PC-9 (cell line): ENCODE data around the gene CCDC170. TPM values are rescaled to one million over a fixed set of nuclear protein-coding genes. Genes with fewer than 3 reads are reported as not detected.

Experiments
- BruUV-seq: library from RNA; stranded (reverse); fragments of 400-500 nt; replicated peaks from 2 replicates; lab custom pipeline; 2021; lab: Mats Ljungman, UMichigan
- CTCF ChIA-PET: fragments of 300-600 bp; sonication (Branson Sonifier 250); formaldehyde crosslinking; loops from one replicate; lab custom pipeline; 2022; ENCODE audit warnings: antibody characterized with exemption; lab: Charles Lee
- POLR2A ChIA-PET: fragments of 300-600 bp; sonication (Branson Sonifier 250); formaldehyde crosslinking; loops from one replicate; lab custom pipeline; 2022; ENCODE audit warnings: antibody characterized with exemption; ENCODE audit not compliant: unreplicated experiment; lab: Charles Lee
- DNase-seq, 2 experiments: peaks; one replicate each; pipeline versions ENCODE4 v3.0.0 to v3.0.0-alpha.2; 2015 to 2022; ENCODE audit warnings: mixed read lengths in 1 of 2
- H2AFZ ChIP-seq: fragments of 200-600 bp; sonication (generic); 2 replicates; pipeline ENCODE4 v1.8.1; 2017; ENCODE audit warnings: antibody characterized with exemption
- H3F3A ChIP-seq: fragments of 200-600 bp; sonication (generic); 2 replicates; pipeline ENCODE4 v1.8.1; 2017; ENCODE audit warnings: antibody characterized with exemption, mild to moderate bottlenecking, low read depth; ENCODE audit not compliant: insufficient read depth
- H3K27ac ChIP-seq: fragments of 200-600 bp; sonication (generic); 2 replicates; pipeline ENCODE4 v1.6.1; 2016; ENCODE audit warnings: mixed run types
- H3K27me3 ChIP-seq: fragments of 200-600 bp; sonication (generic); 2 replicates; pipeline ENCODE4 v1.6.1; 2016; ENCODE audit warnings: low read depth, mixed run types; ENCODE audit not compliant: insufficient read depth
- H3K36me3 ChIP-seq: fragments of 200-600 bp; sonication (generic); 2 replicates; pipeline ENCODE4 v1.6.1; 2016; ENCODE audit warnings: low read depth, mixed run types
- H3K4me1 ChIP-seq: fragments of 200-600 bp; sonication (generic); replicated peaks from 2 replicates; pipeline ENCODE4 v1.6.1; 2016; ENCODE audit warnings: mixed run types; ENCODE audit not compliant: insufficient read depth
- H3K4me2 ChIP-seq: fragments of 200-600 bp; sonication (generic); 2 replicates; pipeline ENCODE4 v1.6.1; 2017; ENCODE audit warnings: mixed run types
- H3K4me3 ChIP-seq: fragments of 200-600 bp; sonication (generic); 2 replicates; pipeline ENCODE4 v1.6.1; 2016; ENCODE audit warnings: mixed run types
- H3K79me2 ChIP-seq: fragments of 200-600 bp; sonication (generic); 2 replicates; pipeline ENCODE4 v1.6.1; 2017; ENCODE audit warnings: low read depth, mixed run types
- H3K9me2 ChIP-seq: fragments of 200-600 bp; sonication (generic); 2 replicates; pipeline ENCODE4 v1.8.1; 2017; ENCODE audit warnings: mild to moderate bottlenecking; ENCODE audit not compliant: insufficient read depth
- H3K9me3 ChIP-seq: fragments of 200-600 bp; sonication (generic); 2 replicates; pipeline ENCODE4 v1.8.1; 2016; ENCODE audit warnings: low read depth; ENCODE audit not compliant: insufficient read depth
- H4K20me1 ChIP-seq: fragments of 200-600 bp; sonication (generic); 2 replicates; pipeline ENCODE4 v1.8.1; 2017; ENCODE audit not compliant: insufficient read depth
- CTCF ChIP-seq: fragments of 200-600 bp; sonication (generic); conservative IDR thresholded peaks from 2 replicates; pipeline ENCODE4 v1.6.1; 2017; ENCODE audit warnings: mixed run types, antibody characterized with exemption, mild to moderate bottlenecking, moderate library complexity
- EZH2 ChIP-seq: fragments of 200-600 bp; sonication (generic); IDR thresholded peaks from 2 replicates; pipeline ENCODE4 v1.8.0; 2017; ENCODE audit warnings: antibody characterized with exemption, low read depth
- intact Hi-C: fragments of 100-400 bp; cut with micrococcal nuclease; formaldehyde crosslinking; loops from one replicate; pipeline ENCODE4 v1.10.0; 2022; ENCODE audit not compliant: unreplicated experiment
- total RNA-seq: library from RNA; stranded (reverse); gene quantifications from 2 replicates; pipeline ENCODE4 v1.2.3, GENCODE V29; 2021

CCDC170 gene
- total RNA-seq, 1 experiment from 2014 or later: 1.6 TPM

GRCh38 chr6:151627689-151628444 lies 134.1 kb downstream of the CCDC170 start:
- Histone ChIP-seq H3K9me3 (no peaks in the 10 kb centered on the region), H3K36me3 (no peaks in the 10 kb centered on the region), H3K27ac (peak overlapping the region; percentile 57), H4K20me1 (no peaks in the 10 kb centered on the region), H3K4me3 (peak overlapping the region; percentile 33; the same call in 1 of the 2 replicates), H3K79me2 (no peaks in the 10 kb centered on the region), H3K9me2 (no peaks in the 10 kb centered on the region), H3K4me1 (peaks cover 17% of the 10 kb centered on the region), H3K27me3 (no peaks in the 10 kb centered on the region), H2AFZ (no peak overlapping the region), H3F3A (peaks cover 3% of the 10 kb centered on the region; the same call in 1 of the 2 replicates), H3K4me2 (peak overlapping the region; percentile 72)
- DNase-seq: peak in 1 of 2 experiments; percentile 71
- ChIA-PET POLR2A (no interaction called here), CTCF (no interaction called here)
- intact Hi-C loops: no loop called here
- TF ChIP-seq CTCF (no peak), EZH2 (no peak)
- no TSS peak for BruUV-seq

GRCh38 chr6:151629791-151630190 lies 136.0 kb downstream of the CCDC170 start:
- Histone ChIP-seq H3K79me2 (no peaks in the 10 kb centered on the region), H4K20me1 (no peaks in the 10 kb centered on the region), H3K9me2 (no peaks in the 10 kb centered on the region), H3K4me2 (no peak overlapping the region), H3K36me3 (no peaks in the 10 kb centered on the region), H2AFZ (no peak overlapping the region), H3K27me3 (no peaks in the 10 kb centered on the region), H3K27ac (no peak overlapping the region), H3K4me3 (no peak overlapping the region), H3K9me3 (no peaks in the 10 kb centered on the region), H3F3A (peaks cover 3% of the 10 kb centered on the region; the same call in 1 of the 2 replicates), H3K4me1 (peaks cover 17% of the 10 kb centered on the region)
- BruUV-seq: no TSS peak
- no peak for DNase-seq
- ChIA-PET CTCF (no interaction called here), POLR2A (no interaction called here)
- TF ChIP-seq EZH2 (no peak), CTCF (no peak)
- intact Hi-C loops: no loop called here

- ChIA-PET POLR2A (no interaction called here), CTCF (no interaction called here)
- no peaks in the 10 kb centered on the region for H3K36me3 ChIP-seq
These were observed 136.6 kb downstream of the CCDC170 start for GRCh38 chr6:151630387-151630786.

More at GRCh38 chr6:151630387-151630786, 136.6 kb downstream of the CCDC170 start:
- Histone ChIP-seq H3K4me1 (peaks cover 17% of the 10 kb centered on the region), H3K4me2 (no peak overlapping the region), H4K20me1 (no peaks in the 10 kb centered on the region), H3K9me2 (no peaks in the 10 kb centered on the region), H3F3A (peaks cover 3% of the 10 kb centered on the region; the same call in 1 of the 2 replicates), H3K27me3 (no peaks in the 10 kb centered on the region), H3K4me3 (no peak overlapping the region), H3K9me3 (no peaks in the 10 kb centered on the region), H2AFZ (no peak overlapping the region), H3K79me2 (no peaks in the 10 kb centered on the region), H3K27ac (no peak overlapping the region)
- no TSS peak for BruUV-seq
- no peak for DNase-seq
- no peak for TF ChIP-seq EZH2
- no peak for TF ChIP-seq CTCF
- intact Hi-C loops: no loop called here
